NCI-H2227 (cell line): ENCODE data around the gene AGBL3.
"Not testable (repeated sequence)": the region's sequence is repeated elsewhere in the genome, so short reads cannot be mapped to it uniquely, and the experiment has no call there.

Experiments used
- DNase-seq: peaks from one replicate; lab custom pipeline; 2025; ENCODE audit not compliant: unreplicated experiment; lab: John Stamatoyannopoulos, UW

Gene AGBL3

DNA sequence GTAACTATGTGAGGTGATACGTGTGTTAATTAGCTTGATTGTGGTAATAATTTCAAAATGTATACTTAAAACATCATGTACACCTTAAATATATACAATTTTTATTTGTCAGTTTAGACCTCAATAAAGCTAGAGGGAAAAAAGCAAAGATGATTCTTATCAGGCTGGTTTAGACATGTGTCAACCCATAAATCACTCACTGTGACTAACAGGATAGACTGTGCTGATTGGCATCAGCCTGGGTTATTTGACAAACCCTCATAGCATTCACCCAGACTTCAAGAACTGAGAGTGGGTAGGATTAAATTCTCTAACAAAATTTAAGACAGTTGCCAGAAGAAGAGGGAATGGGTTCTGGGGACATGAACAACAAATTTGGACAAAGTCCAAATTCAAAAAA is 87.8 kb downstream of the AGBL3 start:
- no peak for DNase-seq

DNA sequence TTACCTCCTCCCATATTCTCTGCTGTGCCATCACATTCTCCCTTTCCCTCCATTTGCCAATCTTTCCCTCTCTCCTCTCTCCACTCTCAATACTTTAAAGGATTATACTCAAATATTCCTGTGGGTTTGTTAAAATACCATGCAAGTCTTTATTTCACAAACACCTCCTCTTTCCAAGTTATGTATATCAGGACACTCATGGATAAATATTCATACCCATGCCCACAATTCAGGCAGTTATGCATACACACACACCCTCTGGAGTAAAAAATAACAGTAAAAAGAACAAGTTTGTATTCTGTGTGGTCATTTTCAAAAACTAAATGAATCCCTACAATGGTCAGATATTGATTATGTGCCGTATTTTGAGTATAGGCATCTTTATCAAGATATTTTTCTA is 88.2 kb downstream of the AGBL3 start:
- DNase-seq, result no peak

DNA sequence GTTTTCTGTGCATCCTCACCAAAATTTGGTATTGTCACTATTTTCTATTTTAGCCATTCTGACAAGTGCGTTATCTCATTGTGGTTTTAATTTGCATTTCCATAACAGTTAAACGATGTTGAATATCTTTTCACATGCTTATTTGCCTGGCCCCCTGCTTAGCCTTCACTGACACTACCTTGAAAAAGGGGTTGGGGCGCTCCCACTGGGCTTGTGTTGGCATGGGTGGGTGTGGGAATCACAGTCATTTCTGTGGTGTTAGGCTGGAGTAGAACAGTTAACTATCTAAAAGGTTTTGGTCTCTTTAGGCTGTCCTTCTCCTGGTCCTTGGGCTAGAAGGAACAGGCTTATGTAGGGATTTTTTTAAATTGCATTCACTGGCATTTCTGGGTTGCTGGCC is 89.4 kb downstream of the AGBL3 start:
- DNase-seq, result no peak

DNA sequence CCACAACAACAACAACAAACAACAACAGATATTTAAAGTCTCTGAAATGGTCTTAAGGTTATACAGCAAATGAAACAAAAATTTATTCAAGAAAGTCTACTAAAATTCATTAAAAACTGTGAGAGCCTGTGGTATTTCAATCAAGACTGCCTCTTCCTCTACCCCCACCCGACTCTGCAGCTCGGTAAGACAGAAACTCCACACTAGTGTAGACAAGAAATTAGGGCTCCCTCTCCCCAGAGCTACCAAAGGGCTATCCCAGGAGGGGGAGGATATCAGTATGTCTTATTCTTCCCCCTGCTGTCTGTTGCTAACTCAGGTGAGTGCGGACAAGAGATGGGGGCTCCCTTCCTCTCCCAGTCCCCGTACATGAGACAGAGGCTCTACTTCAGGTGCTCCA is 90.6 kb downstream of the AGBL3 start:
- DNase-seq, result no peak

DNA sequence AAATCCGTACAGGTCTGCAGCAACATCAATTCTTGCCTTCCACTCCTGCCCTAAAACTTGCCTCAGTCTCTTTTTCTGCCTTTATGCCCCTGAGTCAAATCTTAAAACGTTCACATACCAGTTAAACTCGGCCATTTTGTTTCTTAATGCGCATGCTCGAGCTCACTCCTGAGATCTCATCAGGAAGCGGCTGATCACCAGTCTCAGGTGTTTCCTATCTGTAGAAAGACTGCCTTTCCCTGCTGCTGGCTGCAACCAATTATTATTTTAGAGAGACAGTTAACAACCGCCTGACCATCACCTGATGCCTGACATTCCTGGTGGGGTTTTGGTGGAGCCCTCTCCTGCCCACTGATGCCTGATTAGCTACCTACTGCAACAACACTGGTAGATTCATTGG is 91.3 kb downstream of the AGBL3 start:
- DNase-seq, result peak; percentile 62

DNA sequence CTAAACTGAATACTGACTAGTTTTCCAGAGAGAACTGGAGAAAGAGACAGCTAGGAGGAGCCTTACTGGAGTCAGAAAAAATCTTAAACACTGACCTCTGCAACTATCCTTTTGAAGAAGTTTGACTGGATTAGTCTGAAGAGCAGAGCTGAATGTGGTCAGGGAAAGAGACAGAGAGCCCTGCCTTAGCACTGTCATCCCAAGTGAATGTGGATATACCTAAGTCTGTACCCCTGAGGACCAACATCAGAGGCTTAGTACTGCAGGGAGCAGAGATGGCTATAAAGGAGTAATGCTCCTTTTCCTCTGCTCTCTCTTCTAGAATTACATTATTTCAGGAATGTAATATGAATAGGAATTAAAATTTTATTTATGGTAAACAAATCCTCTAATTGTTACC is 91.7 kb downstream of the AGBL3 start:
- DNase-seq, result no peak

DNA sequence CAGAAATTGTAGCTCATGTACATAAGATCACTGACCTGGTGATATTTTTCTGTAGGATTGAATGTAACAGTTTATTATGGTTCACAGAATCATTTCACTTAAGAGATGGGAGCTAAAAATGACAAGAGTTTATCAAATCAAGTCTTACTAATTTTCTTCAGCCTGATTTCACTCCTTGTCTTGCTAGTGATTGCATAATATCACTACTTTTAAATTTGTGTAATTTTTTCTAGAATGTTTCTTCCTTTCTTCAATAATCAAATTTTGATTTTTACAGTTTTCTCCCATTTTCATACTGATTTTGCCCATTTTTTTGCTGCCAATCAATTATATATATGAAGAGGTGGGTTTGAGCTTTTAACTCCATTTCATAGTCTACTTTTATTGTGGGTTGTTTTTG is 92.8 kb downstream of the AGBL3 start:
- no peak for DNase-seq

DNA sequence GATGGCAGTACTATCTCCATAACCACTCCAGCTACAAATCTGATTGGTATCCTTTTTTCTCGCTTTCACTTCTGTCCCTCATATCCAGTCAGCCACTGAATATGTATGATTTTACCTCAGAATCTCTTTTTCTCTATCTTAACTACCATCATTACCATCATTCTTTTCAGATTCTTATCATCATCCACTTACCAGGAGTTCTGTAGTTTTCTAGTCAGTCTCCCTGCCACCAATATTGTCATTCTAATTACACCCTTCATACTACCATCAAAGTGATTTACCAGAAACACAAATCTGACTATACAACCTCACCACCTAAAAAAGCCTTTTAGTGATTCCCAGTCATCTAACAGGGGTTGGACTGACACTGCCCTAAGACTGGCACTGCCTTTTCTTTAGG is 96.7 kb downstream of the AGBL3 start:
- DNase-seq, result no peak

DNA sequence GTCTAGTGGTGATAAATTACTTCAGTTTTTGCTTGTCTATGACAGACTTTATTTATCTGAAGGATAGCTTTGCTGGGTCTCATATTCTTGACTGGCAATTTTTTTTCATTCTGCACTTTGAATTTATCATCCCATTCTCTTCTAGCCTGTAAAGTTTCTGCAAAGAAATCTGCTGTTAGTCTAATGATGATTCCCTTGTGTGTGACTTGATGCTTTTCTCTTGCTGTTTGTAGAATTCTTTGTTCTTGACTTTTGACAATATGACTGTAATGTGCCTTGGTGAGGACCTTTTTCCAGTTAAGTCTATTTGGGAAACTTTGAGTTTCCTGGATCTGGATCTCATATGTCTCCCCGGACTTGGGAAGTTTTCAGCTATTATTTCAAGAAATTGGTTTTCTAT is 102.3 kb downstream of the AGBL3 start:
- no peak for DNase-seq

DNA sequence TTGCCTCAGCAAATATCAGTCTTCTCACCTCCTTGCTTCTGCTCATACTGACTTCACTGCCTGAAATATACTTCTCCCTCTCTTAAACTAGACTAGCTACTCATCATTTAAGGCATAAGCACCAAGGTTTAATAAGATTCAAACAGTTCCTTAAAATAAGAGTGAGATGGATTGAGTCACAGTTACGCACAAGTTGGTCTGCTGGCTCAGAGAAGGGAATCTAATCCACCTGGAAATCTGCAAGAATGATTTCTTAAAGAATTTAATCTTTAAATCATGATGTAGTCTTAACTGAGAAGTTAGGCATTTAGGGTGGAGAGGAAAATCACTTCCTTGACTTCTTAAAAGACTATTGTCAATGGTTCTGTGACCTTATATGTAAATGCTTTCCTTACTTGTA is 105.4 kb downstream of the AGBL3 start:
- DNase-seq, result no peak

DNA sequence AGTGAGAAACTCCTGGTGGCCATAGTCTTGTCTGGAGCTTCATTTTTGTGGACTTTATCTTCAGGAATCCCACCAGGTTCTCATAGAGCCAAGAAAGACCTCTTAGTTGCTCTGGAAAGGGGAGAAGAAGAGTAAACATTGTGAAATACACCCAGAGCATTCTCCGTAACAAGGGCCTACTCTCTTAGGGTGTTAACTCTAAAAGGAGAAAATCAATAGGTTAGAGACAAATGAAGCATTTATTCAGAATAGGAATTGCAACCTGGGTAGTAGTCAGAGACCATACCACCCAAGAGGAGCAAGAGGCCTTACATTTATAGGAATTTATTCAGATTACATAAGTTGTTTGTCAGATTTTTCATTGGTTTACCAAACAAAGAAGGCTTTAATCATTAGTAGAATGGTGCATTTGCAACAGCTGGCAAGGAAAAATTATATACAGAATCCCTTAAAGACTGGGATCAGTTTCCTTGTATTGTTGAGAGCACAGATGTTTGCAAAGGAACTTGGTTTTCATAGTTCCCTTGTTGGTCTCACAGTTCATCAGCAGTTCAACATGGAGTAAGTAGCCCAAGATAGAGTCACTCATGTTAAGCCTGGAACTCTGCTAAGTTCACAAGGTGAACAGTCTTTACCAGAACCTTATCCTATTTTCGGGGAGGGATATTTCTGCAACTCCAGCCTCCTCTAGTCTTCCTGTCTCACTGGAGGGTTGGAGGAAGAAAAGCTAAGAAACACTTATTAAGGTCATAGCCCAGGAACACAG is 108.3 kb downstream of the AGBL3 start:
- DNase-seq, result no peak

DNA sequence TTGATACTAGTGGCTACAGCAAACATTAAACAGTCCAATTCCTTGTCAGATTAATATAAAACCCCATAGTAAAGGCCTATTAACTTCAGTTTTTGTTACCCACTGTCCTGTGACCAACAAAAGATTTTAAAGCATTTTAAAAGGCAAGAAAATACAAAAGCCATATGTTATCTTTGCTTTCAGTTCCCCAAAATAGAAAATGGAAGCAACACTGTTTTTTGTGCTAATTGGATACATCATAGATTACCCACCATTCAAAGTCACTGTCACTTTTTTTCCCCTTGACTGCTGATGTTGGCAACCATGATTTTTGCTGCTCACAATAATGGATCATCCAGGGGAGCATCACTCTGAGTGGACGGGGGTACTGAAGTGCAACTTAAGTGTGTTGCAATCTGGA is 109.1 kb downstream of the AGBL3 start:
- DNase-seq, result no peak

DNA sequence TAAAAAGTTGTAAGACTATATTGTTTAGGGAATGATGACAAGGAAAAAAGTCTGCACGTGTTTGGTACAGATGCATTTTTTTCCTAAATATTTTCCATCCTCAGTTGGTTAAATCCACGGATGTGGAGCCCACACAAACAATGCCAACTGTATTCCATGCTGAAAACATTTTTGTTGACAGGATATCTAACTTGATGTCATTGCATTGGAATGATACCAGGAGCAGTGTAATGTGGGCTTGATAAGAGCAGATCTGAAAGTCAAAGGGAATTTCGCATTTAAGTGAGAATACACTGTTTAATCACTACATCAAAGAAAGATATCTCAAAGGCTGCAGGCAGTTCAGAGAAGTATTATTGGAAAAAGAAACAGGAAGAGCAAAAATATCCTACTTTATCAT is 112.1 kb downstream of the AGBL3 start:
- DNase-seq, result no peak

DNA sequence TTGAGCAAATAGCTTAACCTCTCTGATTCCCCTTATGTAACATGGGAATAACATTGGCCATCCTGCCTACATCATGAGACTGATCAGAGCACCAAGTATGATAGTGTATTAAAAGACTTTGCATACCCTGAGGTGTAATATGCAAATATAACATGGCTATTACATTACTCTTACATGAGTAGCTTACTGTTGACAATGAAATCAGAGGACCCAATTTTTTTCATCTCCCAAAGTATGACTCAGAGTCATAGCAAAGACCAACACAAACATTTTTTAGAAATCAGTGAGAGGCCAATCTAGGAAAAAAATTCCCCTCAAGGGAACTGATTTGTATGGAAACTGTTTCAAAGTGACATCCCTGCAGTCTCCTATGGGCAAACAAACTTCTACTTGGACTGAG is 114.5 kb downstream of the AGBL3 start:
- no peak for DNase-seq

DNA sequence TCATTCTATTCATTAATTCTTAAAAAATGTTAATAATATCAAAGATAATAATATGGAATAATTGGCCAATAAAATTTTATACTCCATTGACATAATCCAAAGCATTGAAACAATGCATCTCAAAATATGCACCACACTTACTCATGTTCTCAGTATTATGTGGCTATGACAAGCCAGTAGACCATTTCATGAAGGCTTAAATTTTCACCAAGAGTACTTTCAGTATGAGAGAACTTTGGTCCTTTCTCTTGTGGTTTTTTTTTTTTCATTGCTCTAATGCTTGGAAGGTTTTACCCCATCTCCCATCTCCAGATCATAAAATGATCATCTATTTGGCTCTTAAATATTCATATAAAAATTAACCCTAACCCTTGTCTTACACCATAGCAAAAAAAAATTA is 116.1 kb downstream of the AGBL3 start:
- no peak for DNase-seq

DNA sequence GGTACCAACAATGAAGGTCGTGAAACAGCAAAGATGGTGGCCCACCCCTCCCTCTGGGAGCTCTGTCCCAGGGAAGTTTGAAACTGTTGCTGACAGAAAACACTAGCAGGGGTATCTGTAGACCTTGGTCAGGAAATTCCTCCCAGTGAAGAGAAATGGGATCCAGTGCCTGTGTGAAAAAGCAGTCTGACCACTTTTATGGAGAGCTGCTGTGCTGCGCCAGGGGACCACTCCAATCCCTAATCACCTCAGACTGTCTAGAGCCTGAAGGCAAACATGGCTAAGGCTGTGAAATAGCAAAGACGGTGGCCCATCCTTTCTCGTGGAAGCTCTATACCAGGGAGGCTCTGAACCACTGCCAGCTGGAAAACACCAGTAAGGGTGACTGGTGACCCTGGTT is 123.3 kb downstream of the AGBL3 start:
- DNase-seq, result no peak

DNA sequence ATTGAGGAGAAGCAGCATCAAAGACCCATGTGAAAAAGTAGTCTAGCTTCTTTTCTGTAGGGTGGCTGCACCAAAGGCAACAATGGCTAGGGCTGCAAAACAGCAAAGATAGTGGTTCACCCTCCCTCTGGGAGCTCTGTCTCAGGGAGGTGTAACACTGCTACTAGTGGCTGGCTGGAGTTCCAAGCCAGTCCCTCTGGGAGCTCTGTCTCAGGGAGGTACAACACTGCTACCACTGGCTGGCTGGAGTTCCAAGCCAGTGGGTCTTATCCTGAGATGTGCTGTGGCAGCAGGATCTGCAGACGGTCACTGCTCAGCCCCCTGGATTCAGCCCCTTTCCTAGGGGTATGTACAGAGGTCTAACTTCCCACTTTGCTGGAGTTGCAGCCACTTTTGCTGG is 123.7 kb downstream of the AGBL3 start:
- no peak for DNase-seq

DNA sequence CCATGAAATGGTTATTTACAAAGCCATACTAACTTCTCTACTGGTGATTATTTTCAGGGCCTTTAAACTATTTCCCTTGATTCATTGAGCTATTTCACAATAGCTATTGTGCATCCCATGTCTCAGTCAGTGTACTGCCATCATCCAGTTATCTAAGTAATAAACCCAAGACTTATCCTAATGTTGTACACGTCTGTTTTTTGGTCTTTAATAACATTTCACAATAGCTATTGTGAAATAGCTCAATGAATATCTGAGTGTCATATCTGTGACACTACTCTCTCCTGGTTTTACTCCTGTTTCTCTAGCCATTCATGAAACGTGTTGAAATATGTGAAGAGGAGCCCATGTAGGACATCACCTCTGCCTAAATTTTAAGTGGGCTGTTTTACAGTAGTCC is 125.1 kb downstream of the AGBL3 start:
- DNase-seq, result no peak

DNA sequence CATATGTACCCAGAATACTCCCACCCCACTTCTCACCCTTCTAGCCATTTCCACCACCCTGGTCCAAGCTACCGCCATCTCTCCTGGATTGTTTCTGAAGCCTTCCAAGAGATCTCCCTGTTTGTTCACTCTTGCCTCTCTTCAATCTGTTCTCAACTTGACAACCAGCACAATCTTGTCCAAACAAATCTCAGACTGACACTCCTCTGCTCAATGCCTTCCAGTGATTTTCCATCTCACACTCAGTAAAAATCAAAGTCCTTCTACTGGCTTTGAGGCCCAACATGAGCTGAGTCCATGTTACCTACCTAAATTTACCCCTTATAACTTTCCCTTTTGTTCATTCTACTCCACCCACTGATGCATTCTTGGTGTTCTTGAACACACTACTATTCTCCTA is 128.3 kb downstream of the AGBL3 start:
- DNase-seq, result no peak

DNA sequence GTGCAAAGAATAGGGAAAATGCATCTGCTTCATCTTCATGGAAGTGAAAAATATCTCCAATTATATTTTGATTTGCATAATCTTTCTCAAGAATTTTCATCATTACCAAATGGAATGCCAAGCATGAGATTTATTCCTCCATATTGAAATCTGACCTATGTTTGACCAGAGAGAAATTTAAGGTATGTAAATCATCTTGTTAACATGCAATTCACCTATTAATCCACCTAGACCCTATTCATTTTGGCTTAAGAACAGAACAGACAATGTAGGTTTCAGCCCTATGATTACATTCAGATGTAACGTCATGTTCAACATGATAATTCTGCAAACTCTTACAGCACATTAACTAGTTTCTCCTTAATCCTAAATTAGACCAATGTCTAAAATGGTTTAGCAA is 130.8 kb downstream of the AGBL3 start:
- DNase-seq, result no peak

DNA sequence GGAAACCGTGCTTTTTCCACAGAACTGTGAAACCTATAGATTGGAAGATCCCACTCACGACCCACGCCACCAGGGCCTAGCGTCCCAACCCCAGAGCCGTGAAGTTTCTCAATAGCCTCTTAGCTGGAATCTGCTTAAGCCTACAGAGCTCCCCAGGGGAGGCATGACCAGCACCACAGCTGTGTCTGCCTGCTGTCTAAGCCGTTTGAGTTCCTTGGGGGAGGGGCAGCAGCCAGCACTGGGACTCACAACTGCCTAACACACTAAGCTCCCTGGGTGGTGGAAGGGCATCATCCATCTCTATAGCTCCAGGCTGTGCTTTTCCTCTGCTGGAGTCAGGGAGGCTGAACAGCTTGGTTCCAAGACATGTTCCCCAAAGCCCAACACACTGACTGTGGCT is 135.6 kb downstream of the AGBL3 start:
- no peak for DNase-seq

DNA sequence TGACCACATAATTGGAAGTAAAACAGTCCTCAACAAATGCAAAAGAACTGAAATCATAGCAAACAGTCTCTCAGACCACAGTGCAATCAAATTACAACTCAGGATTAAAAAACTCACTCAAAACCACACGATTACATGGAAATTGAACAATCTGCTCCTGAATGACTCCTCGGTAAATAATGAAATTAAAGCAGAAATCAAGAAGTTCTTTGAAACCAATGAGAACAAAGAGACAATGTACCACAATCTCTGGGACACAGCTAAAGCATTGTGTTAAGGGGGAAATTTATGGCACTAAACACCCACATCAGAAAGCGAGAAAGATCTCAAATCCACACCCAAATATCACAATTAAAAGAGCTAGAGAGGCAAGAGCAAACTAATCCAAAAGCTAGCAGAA is 138.3 kb downstream of the AGBL3 start:
- not testable (repeated sequence) for DNase-seq

DNA sequence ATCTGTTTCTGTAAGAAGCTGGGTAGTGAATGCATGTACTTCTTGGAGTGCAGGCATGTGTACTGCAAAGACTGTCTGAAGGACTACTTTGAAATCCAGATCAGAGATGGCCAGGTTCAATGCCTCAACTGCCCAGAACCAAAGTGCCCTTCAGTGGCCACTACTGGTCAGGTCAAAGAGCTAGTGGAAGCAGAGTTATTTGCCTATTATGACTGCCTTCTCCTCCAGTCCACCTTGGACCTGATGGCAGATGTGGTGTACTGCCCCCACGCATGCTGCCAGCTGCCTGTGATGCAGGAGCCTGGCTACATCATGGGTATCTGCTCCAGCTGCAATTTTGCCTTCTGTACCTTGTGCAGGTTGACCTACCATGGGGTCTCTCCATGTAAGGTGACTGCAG is 142.6 kb downstream of the AGBL3 start:
- DNase-seq, result no peak

DNA sequence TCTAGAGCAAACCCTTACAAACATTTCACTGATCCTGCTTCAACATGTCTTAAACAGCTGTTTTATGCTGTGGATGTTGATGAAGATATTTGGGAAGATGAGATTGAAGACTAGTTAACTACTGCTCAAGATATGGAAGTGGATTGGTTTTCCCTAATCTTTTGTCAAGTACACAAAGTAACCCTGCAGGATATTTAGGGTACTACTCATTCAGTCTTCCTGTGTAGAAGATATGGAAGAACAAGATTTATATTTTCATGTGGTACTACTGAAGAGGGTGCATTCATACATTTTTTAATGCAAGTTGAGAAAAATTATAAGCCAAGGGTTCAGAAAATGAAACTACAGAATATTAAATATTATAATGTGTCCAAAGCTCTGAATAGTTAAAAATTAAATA is 143.3 kb downstream of the AGBL3 start:
- no peak for DNase-seq
